Loucy (cell line): ENCODE data around the gene TBP.

Experiments
- H2AFZ ChIP-seq: fragments of 200-600 bp; sonication (generic); 2 replicates; pipeline ENCODE4 v1.6.0; 2016; ENCODE audit warnings: antibody characterized with exemption, mild to moderate bottlenecking, low read length, moderate library complexity
- H3F3A ChIP-seq: fragments of 200-600 bp; 2 replicates; pipeline ENCODE4 v1.6.0; 2016; ENCODE audit warnings: antibody characterized with exemption, low read depth, mild to moderate bottlenecking
- H3K27me3 ChIP-seq: fragments of 200-600 bp; sonication (generic); 2 replicates; pipeline ENCODE4 v1.6.1; 2014; ENCODE audit warnings: low read length, mild to moderate bottlenecking; ENCODE audit not compliant: insufficient read depth, poor library complexity, severe bottlenecking
- H3K36me3 ChIP-seq: fragments of 200-600 bp; sonication (generic); 2 replicates; pipeline ENCODE4 v1.6.1; 2016; ENCODE audit warnings: low read length; ENCODE audit not compliant: insufficient read depth
- H3K4me1 ChIP-seq: fragments of 200-600 bp; sonication (generic); 2 replicates; pipeline ENCODE4 v1.5.1; 2014; ENCODE audit warnings: low read length, mild to moderate bottlenecking; ENCODE audit not compliant: insufficient read depth, poor library complexity, severe bottlenecking
- H3K4me2 ChIP-seq: fragments of 200-600 bp; sonication (generic); 2 replicates; pipeline ENCODE4 v1.6.0; 2014; ENCODE audit warnings: antibody characterized with exemption, low read length, low read depth, mild to moderate bottlenecking; ENCODE audit not compliant: poor library complexity, severe bottlenecking
- H3K4me3 ChIP-seq: fragments of 200-600 bp; sonication (generic); 2 replicates; pipeline ENCODE4 v1.5.1; 2014; ENCODE audit warnings: low read length, mild to moderate bottlenecking, mixed read lengths; ENCODE audit not compliant: poor library complexity, severe bottlenecking
- H3K79me2 ChIP-seq: fragments of 200-600 bp; sonication (generic); 2 replicates; pipeline ENCODE4 v1.6.1; 2014; ENCODE audit warnings: low read length; ENCODE audit not compliant: insufficient read depth
- H3K9ac ChIP-seq: fragments of 200-600 bp; sonication (generic); 2 replicates; pipeline ENCODE4 v1.6.0; 2014; ENCODE audit warnings: mild to moderate bottlenecking, low read depth, low read length, moderate library complexity; ENCODE audit not compliant: poor library complexity, severe bottlenecking
- H3K9me2 ChIP-seq: fragments of 200-600 bp; sonication (generic); replicated peaks from 2 replicates; pipeline ENCODE4 v1.6.1; 2016; ENCODE audit warnings: low read depth, low read length, mixed read lengths
- H3K9me3 ChIP-seq: fragments of 200-600 bp; sonication (generic); 2 replicates; pipeline ENCODE4 v1.6.1; 2014; ENCODE audit warnings: mild to moderate bottlenecking, antibody characterized with exemption, low read length, low read depth; ENCODE audit not compliant: insufficient read depth
- H4K20me1 ChIP-seq: fragments of 200-600 bp; sonication (generic); 2 replicates; pipeline ENCODE4 v1.6.0; 2014; ENCODE audit warnings: antibody characterized with exemption, low read length, mild to moderate bottlenecking; ENCODE audit not compliant: insufficient read depth, poor library complexity, severe bottlenecking
- CTCF ChIP-seq: fragments of 200-600 bp; sonication (generic); conservative IDR thresholded peaks from 2 replicates; pipeline ENCODE4 v1.5.1; 2014; ENCODE audit warnings: mild to moderate bottlenecking, antibody characterized with exemption, low read length
- EZH2phosphoT487 ChIP-seq: fragments of 200-600 bp; IDR thresholded peaks from 2 replicates; pipeline ENCODE4 v1.6.1; 2018; ENCODE audit warnings: antibody characterized with exemption, mild to moderate bottlenecking, moderate library complexity, borderline replicate concordance

Gene TBP

DNA sequence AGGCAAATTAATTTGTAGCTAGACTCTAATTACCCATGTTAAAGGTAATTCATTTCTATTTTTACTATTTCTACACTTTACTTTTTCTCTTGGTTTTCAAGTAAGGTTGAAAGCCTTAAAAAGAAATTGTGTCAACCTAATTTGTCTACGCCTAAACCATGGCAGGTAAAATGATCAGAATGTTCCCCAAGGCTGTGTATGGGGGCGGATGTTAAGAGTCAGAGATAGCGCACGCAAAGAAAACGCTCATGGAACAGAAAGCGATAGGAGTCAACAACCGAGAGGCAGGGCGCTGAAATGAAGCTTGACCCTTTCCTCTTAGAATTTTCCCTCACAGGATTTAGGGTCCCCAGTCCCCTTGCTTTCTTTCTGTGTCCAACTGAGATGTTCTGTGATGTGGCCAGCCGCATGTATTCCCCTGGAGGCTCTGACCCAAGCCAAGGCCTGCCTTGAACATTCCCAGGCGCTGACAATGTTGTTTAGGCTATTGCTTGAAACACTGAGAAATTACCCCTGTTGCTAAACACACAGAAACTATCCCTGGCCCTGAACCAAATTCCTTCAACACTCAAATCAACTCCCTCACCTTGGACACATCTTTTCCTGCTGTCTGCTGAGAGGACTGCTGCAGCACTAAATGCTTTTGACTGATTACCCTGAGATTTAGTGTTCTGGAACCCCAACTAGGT lies 12.0 kb upstream of the TBP start:
- Histone ChIP-seq H3K4me2 (no peak overlapping the region), H3F3A (no peaks in the 10 kb centered on the region), H3K4me3 (no peak overlapping the region), H3K9ac (no peak overlapping the region), H2AFZ (no peak overlapping the region), H3K9me2 (no peaks in the 10 kb centered on the region), H3K27me3 (no peaks in the 10 kb centered on the region), H3K4me1 (peaks cover 9% of the 10 kb centered on the region), H3K36me3 (peaks cover 94% of the 10 kb centered on the region), H3K9me3 (no peaks in the 10 kb centered on the region), H4K20me1 (peaks cover 38% of the 10 kb centered on the region), H3K79me2 (peaks cover 38% of the 10 kb centered on the region)
- no peak for TF ChIP-seq CTCF
- no peak for TF ChIP-seq EZH2phosphoT487

DNA sequence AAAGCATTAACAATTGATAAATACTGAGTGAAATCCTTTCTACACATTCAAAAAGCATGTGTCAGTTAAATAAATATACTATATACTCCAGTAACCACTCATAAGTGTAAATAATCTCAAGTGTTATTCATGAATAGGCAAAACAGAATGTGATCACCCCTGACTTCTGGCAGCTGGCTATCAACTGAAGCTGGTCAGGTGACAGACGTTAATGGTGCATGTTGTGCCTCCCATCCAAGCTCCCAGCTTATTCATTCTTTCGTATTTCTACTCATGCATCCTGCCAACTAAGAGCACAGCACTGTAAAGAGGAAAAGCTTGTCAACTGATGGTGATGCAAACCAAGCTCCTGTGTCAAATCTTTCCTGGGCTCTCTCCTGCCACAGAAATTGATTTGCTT lies 8.8 kb upstream of the TBP start:
- H3K27me3 ChIP-seq, result no peaks in the 10 kb centered on the region
- no peak overlapping the region for H3K9ac ChIP-seq
- H3K4me1 ChIP-seq, result peaks cover 26% of the 10 kb centered on the region
- H3K36me3 ChIP-seq, result peaks cover 76% of the 10 kb centered on the region
- H2AFZ ChIP-seq, result no peak overlapping the region
- H3K4me2 ChIP-seq, result no peak overlapping the region
- H4K20me1 ChIP-seq, result peaks cover 59% of the 10 kb centered on the region
- H3K9me2 ChIP-seq, result no peaks in the 10 kb centered on the region
- H3K79me2 ChIP-seq, result peaks cover 57% of the 10 kb centered on the region
- no peaks in the 10 kb centered on the region for H3K9me3 ChIP-seq
- no peaks in the 10 kb centered on the region for H3F3A ChIP-seq
- TF ChIP-seq EZH2phosphoT487 (no peak), CTCF (no peak)
- no peak overlapping the region for H3K4me3 ChIP-seq

DNA sequence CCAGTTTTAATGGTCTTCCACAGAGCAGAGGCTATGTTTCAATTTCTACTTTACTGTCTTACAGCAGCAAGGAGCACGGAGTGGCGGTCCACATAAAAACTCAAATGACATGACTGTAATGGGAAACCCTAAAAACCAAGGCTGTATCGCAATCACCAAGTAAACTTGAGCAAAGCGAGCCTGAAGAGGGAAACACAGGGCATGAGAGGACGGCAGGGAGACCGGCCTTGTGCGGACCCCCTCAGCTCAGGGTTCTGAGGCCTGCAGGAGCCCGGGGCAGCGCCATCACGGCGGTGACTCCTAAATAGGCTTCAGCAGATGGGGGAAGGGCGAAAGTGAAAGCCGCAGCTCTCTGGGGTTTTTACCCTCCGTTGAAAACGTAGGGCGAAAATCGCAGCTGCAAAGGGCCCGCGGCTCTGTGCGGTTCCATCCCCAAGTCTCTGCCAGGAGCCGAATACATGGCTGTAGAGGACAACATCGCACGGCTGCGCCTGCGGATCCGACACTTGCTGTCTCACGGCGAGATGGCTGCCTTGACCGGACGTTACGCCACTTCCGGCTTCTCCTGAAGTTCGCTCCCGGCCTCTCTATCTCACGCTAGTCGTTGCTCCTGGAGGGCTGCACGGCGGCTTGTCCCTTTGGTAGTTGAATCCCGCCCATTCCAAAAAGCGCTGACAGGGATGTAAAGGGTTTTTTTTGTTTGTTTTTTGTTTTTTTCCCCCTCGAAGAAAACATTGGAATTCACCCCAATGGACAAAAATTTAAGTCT lies 1.2 kb upstream of the TBP start, which contains the start of gene PSMB1:
Gene PSMB1 (minus strand): TSS at position 543 of the 769 bp plus-strand sequence. CDS start 65 bp downstream, at position 478.
- Histone ChIP-seq H4K20me1 (peaks cover 69% of the 10 kb centered on the region), H3K9me2 (no peaks in the 10 kb centered on the region), H3K4me1 (peaks cover 58% of the 10 kb centered on the region), H3K4me3 (peak within 1 kb of the TSS; percentile 95), H3K36me3 (peaks cover 6% of the 10 kb centered on the region; the same call in 1 of the 2 replicates), H3K79me2 (peaks cover 86% of the 10 kb centered on the region), H3F3A (no peaks in the 10 kb centered on the region; the same call in 1 of the 2 replicates), H3K4me2 (peak within 1 kb of the TSS; percentile 94), H3K9ac (peak within 1 kb of the TSS; percentile 91), H3K9me3 (no peaks in the 10 kb centered on the region), H3K27me3 (no peaks in the 10 kb centered on the region), H2AFZ (peak within 1 kb of the TSS; percentile 99)
- TF ChIP-seq CTCF (no peak), EZH2phosphoT487 (no peak)
